GM12891 (cell line): ENCODE results near the gene DCDC2C.

ENCODE experiments used
- DNase-seq: peaks from one replicate; pipeline ENCODE4 v3.0.0; 2011; ENCODE audit warnings: low spot score; ENCODE audit not compliant: insufficient read length
- FAIRE-seq: peaks from 2 replicates; lab custom pipeline; 2011; peaks lifted over from hg19 to GRCh38; lab: Jason Lieb, UNC
- PAX5 ChIP-seq: IDR thresholded peaks from 2 replicates; pipeline ENCODE4 v1.6.1; 2011; ENCODE audit warnings: low read length, moderate library complexity, mild to moderate bottlenecking; ENCODE audit not compliant: insufficient read depth, severe bottlenecking
- POLR2A ChIP-seq: IDR thresholded peaks from 2 replicates; pipeline ENCODE4 v1.6.1; 2011; ENCODE audit warnings: low read depth, low read length, control low read depth
- POLR2AphosphoS5 ChIP-seq: IDR thresholded peaks from 2 replicates; pipeline ENCODE4 v1.6.1; 2011; ENCODE audit warnings: low read depth, low read length, control low read depth
- POU2F2 ChIP-seq: IDR thresholded peaks from 2 replicates; pipeline ENCODE4 v1.6.1; 2011; ENCODE audit warnings: low read depth, mild to moderate bottlenecking, control low read depth, low read length, moderate library complexity
- SPI1 ChIP-seq: IDR thresholded peaks from 2 replicates; pipeline ENCODE4 v1.6.1; 2011; ENCODE audit warnings: low read depth, low read length, control low read depth
- TAF1 ChIP-seq: IDR thresholded peaks from 2 replicates; pipeline ENCODE4 v1.6.1; 2011; ENCODE audit warnings: low read depth, low read length, control low read depth

DCDC2C gene

GRCh38 chr2:3830796-3831195, 127.4 kb downstream of the DCDC2C start:
- DNase-seq, result no peak
- TF ChIP-seq TAF1, result no peak
- no peak for TF ChIP-seq PAX5
- TF ChIP-seq POU2F2, result no peak
- TF ChIP-seq POLR2A, result no peak
- TF ChIP-seq SPI1, result no peak
- TF ChIP-seq POLR2AphosphoS5, result no peak
- FAIRE-seq, result no peak

GRCh38 chr2:3837086-3837485, 133.7 kb downstream of the DCDC2C start:
- TF ChIP-seq TAF1 (no peak), POU2F2 (no peak)
- no peak for FAIRE-seq

GRCh38 chr2:3838348-3838747, 135.0 kb downstream of the DCDC2C start:
- FAIRE-seq, result no peak
- TF ChIP-seq POLR2AphosphoS5 (no peak), PAX5 (no peak), POLR2A (no peak), POU2F2 (no peak), SPI1 (no peak), TAF1 (no peak)
- no peak for DNase-seq

More at GRCh38 chr2:3837086-3837485, 133.7 kb downstream of the DCDC2C start:
- DNase-seq, result no peak

- DNase-seq (no peak), FAIRE-seq (no peak)
- TF ChIP-seq POLR2A (no peak), TAF1 (no peak), POLR2AphosphoS5 (no peak), POU2F2 (no peak), SPI1 (no peak), PAX5 (no peak)
These were observed 136.1 kb downstream of the DCDC2C start for GRCh38 chr2:3839476-3839875.

DNA sequence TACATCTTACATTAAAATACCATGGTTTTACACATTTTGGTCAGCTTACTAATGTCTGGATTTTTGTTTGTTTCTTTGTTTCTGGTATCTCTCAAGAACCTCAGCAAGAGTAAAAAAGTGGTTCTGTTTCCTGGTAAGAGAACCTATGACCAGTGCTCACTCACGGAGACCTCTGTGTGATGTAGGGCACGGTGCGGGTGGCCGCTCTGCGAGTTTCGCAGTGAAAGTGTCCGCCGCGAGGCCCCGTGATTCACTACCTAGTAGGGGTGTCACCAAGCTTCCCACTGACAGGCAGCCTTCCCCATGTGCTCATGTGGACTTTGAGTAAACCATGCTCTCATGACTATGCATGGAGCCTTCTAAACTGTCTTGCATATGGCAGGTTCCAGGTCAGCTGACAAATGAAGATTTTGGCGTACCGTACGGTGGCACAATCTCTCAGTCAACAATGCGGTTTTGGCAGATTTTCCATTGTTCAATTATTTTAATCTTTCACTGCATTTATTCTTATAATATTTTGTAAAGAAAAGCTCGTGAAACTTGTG, 137.3 kb downstream of the DCDC2C start:
- TF ChIP-seq POLR2A (no peak), PAX5 (no peak), TAF1 (no peak), POU2F2 (no peak), SPI1 (no peak), POLR2AphosphoS5 (no peak)
- FAIRE-seq (no peak), DNase-seq (no peak)

DNA sequence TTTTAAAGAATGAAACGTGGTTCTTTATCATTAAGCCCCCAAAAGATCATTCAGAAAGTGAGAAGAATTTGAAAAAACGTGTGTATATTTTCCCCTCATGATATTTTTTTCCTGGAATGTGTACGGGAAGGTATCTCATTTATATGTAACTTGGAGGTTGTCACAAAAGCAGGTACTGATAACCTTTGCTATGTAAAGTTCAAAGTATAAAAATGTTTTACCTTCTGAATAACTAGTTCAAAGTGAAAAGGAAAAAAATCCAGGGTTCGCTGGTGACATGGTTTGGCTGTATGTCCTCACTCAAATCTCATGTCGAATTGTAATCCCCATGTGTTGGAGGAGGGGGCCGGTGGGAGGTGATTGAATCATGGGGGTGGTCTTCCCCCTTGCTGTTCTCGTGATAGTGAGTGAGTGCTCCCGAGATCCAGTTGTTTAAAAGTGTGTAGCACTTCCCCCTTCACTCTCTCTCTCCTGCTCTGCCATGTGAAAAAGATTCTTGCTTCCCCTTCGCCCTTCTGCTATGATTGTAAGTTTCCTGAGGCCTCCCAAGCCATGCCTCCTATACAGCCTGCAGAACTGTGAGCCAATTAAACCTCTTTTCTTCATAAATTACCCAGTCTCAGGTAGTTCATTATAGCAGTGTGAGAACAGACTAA, 144.2 kb downstream of the DCDC2C start:
- DNase-seq (no peak), FAIRE-seq (no peak)
- TF ChIP-seq TAF1 (no peak), POLR2A (no peak), SPI1 (no peak), PAX5 (no peak), POU2F2 (no peak), POLR2AphosphoS5 (no peak)

DNA sequence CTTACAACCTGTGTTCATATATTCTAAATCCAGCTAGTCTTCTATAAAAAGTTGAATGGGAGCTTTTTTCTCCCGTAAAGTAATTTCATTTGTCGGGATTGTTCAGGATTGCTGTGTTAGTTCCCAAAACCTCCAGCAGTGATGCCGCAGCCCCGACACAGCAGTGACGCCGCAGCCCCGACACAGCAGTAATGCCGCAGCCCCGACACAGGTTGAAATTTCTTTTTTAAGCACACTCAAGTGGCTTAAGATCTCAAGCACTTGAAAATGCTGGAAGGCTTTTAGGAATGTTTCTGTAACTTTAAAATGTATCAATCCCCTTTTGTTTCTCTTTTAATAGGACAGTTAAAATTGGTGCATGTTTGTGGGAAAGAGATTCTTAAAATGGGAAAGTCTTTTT, 145.4 kb downstream of the DCDC2C start:
- DNase-seq (no peak), FAIRE-seq (no peak)
- no peak for TF ChIP-seq POLR2AphosphoS5

- DNase-seq, result no peak
- TF ChIP-seq TAF1 (no peak), POLR2A (no peak), POU2F2 (no peak), SPI1 (no peak), PAX5 (no peak), POLR2AphosphoS5 (no peak)
- no peak for FAIRE-seq
These were observed 145.8 kb downstream of the DCDC2C start for GRCh38 chr2:3849213-3849612.

DNA sequence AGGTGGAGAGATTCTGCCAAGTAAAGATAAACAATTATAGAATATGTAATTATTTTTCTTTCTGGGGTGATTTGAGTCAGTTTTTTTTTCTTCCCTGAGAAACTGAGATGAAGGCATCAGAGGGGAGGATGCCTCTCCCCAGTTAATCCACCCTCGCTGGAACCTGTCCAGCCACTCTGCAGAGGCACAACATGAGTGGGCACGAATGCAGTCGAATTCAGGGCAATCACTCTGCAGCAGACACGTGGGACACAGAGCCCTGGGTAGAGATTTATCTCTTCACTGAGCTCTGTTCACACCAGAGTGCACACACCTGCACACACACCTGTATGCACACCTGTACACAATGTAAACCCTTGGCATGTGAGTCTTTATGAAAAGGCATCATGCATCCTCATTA, 154.2 kb downstream of the DCDC2C start:
- FAIRE-seq (no peak), DNase-seq (no peak)
- TF ChIP-seq SPI1 (no peak), POLR2A (no peak), PAX5 (no peak), TAF1 (no peak), POLR2AphosphoS5 (no peak), POU2F2 (no peak)

DNA sequence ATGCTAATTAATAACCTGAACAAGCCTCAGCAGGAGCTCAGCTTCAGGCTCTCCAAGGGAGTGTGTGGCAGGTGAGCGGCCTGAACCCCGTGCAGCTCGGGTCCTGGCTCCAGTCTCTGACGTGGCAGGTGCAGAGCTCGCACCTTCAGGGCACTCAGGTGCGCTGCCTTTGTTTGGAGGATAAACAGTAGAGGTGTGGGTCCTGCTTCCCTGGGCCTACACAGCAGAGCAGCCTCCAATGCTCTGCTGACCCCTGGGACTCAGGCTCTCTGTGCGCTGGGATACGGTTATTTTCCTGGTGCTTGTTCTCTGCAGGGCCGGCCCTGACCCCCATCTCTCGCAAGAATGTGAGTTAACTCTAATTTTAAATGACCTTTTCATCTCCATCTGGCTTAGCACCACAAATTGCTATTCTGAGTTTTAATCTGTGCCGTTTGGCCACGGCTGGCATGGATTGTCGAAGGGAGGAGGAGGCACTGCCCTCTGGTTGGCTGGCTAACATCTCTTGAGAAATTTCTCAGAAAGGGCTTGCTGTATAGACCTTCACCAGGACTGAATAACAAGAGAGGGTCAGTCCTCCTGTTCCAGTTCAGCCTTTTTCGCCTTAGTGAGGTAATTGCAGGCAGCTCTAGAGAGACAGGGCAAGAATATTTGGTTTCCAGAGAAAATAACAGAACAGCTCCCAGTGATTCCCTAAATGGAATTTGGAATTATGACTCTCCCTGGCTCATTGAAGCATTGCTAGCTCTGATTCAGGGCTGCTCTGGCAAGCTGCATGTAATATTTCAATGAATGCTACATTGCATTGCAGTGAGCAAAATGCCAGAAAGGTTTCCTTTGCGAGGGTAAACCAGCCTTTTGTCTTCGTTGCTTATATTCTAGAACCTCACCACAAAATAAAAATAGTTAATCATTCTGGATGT, 161.8 kb downstream of the DCDC2C start:
- DNase-seq (no peak), FAIRE-seq (no peak)
- no peak for TF ChIP-seq POLR2A
- no peak for TF ChIP-seq POLR2AphosphoS5
- no peak for TF ChIP-seq SPI1
- TF ChIP-seq POU2F2, result no peak
